ENCODE measurements around the gene MGARP.

MGARP gene

DNA sequence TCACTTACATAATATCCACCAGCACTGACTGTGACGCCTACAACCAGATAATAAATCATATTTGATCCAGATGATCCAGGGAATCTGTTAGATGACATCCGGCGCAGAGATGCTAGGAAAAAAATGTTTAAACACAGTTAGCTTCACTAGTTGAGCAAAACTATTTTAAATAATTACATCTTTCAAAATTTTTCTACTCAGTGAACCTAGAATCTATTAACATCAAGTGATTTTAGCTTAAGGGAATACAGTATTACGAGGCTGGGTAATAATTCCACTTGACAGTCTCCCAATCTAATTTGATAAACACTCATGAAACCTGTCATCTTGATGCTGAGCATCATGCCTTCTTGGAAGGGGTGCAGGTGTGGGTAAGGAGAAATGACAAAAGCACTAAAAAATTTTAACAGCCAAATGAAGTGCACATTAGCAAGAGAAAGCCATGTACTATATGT, 4.7 kb downstream of the MGARP start:
- TF ChIP-seq ZBTB7A (IDR thresholded peaks at IDR 0.05; ENCODE audit: low read depth) = no peak
- TF ChIP-seq, protein P1, sequence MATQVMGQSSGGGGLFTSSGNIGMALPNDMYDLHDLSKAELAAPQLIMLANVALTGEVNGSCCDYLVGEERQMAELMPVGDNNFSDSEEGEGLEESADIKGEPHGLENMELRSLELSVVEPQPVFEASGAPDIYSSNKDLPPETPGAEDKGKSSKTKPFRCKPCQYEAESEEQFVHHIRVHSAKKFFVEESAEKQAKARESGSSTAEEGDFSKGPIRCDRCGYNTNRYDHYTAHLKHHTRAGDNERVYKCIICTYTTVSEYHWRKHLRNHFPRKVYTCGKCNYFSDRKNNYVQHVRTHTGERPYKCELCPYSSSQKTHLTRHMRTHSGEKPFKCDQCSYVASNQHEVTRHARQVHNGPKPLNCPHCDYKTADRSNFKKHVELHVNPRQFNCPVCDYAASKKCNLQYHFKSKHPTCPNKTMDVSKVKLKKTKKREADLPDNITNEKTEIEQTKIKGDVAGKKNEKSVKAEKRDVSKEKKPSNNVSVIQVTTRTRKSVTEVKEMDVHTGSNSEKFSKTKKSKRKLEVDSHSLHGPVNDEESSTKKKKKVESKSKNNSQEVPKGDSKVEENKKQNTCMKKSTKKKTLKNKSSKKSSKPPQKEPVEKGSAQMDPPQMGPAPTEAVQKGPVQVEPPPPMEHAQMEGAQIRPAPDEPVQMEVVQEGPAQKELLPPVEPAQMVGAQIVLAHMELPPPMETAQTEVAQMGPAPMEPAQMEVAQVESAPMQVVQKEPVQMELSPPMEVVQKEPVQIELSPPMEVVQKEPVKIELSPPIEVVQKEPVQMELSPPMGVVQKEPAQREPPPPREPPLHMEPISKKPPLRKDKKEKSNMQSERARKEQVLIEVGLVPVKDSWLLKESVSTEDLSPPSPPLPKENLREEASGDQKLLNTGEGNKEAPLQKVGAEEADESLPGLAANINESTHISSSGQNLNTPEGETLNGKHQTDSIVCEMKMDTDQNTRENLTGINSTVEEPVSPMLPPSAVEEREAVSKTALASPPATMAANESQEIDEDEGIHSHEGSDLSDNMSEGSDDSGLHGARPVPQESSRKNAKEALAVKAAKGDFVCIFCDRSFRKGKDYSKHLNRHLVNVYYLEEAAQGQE (IDR thresholded peaks at IDR 0.05; ENCODE audit: low read depth) = no peak
- no peak for TF ChIP-seq NFIC (IDR thresholded peaks at IDR 0.05)
- TF ChIP-seq EGR1 (IDR thresholded peaks at IDR 0.05) = no peak
- TF ChIP-seq RAD21 (IDR thresholded peaks at IDR 0.05; ENCODE audit: low read depth) = no peak
- TF ChIP-seq FOXM1 (IDR thresholded peaks at IDR 0.05; ENCODE audit: borderline replicate concordance, low read depth) = no peak
- no peak for TF ChIP-seq EP300 (IDR thresholded peaks at IDR 0.05; ENCODE audit: borderline replicate concordance)
- TF ChIP-seq TEAD4 (IDR thresholded peaks at IDR 0.05) = no peak
- no peak for TF ChIP-seq CREB1 (IDR thresholded peaks at IDR 0.05; ENCODE audit: low read depth)
- TF ChIP-seq TAF1 (IDR thresholded peaks at IDR 0.05; ENCODE audit: low read depth) = no peak
- TF ChIP-seq, protein P2, sequence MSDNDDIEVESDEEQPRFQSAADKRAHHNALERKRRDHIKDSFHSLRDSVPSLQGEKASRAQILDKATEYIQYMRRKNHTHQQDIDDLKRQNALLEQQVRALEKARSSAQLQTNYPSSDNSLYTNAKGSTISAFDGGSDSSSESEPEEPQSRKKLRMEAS (IDR thresholded peaks at IDR 0.05) = no peak
- TF ChIP-seq CEBPB (IDR thresholded peaks at IDR 0.05) = no peak
- TF ChIP-seq YY1 (IDR thresholded peaks at IDR 0.05; ENCODE audit: low read depth) = no peak
- no peak for TF ChIP-seq TCF12 (IDR thresholded peaks at IDR 0.05; ENCODE audit: low read depth)
- TF ChIP-seq, protein P3, sequence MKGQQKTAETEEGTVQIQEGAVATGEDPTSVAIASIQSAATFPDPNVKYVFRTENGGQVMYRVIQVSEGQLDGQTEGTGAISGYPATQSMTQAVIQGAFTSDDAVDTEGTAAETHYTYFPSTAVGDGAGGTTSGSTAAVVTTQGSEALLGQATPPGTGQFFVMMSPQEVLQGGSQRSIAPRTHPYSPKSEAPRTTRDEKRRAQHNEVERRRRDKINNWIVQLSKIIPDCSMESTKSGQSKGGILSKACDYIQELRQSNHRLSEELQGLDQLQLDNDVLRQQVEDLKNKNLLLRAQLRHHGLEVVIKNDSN (IDR thresholded peaks at IDR 0.05) = no peak

DNA sequence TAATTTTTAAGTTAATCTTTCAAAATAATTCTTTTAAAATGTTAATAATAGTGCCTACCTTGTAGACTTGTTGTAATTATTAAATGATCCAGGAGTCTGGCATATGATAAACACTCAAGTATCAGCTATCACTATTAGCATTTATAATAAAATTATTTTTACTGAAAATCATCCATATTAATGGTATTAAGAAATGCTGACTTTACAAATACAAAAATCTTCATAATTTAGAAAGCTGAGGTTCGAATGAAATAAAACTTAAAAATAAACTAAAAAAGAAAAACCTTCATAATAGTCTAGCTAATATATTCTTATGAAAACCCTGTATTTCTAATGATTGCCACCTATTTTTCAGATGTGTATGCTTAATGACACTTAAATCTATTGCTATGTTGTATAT, 5.2 kb downstream of the MGARP start:
- TF ChIP-seq TEAD4 (IDR thresholded peaks at IDR 0.05) (no peak), NFIC (IDR thresholded peaks at IDR 0.05) (no peak), FOXM1 (IDR thresholded peaks at IDR 0.05; ENCODE audit: borderline replicate concordance, low read depth) (no peak), RAD21 (IDR thresholded peaks at IDR 0.05; ENCODE audit: low read depth) (no peak), ZBTB7A (IDR thresholded peaks at IDR 0.05; ENCODE audit: low read depth) (no peak), TCF12 (IDR thresholded peaks at IDR 0.05; ENCODE audit: low read depth) (no peak), CREB1 (IDR thresholded peaks at IDR 0.05; ENCODE audit: low read depth) (no peak)
- TF ChIP-seq, protein P3 (IDR thresholded peaks at IDR 0.05) = no peak
- TF ChIP-seq, protein P1 (IDR thresholded peaks at IDR 0.05; ENCODE audit: low read depth) = no peak

DNA sequence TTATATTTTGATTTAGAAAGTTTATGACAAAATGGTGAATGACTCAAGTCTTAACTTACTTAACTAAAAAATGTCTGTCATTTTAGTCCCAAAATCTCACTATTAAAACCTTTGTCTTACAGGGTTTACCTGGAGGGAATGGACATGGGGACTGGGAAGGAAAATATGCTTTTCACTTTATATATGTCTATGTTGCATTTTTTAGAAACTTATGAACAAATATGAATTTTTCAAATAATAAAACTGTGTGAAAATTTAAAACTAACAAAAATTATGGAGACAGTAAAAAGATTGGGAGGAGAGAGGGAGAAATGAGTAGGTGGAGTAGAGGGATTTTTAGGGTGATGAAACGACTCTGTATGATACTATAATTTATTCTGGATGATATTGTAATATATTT, 6.2 kb downstream of the MGARP start:
- TF ChIP-seq EGR1 (IDR thresholded peaks at IDR 0.05) (no peak), EP300 (IDR thresholded peaks at IDR 0.05; ENCODE audit: borderline replicate concordance) (no peak), NFIC (IDR thresholded peaks at IDR 0.05) (no peak), FOXM1 (IDR thresholded peaks at IDR 0.05; ENCODE audit: borderline replicate concordance, low read depth) (no peak), TAF1 (IDR thresholded peaks at IDR 0.05; ENCODE audit: low read depth) (no peak), TCF12 (IDR thresholded peaks at IDR 0.05; ENCODE audit: low read depth) (no peak), TEAD4 (IDR thresholded peaks at IDR 0.05) (no peak)
- TF ChIP-seq, protein P3 (IDR thresholded peaks at IDR 0.05) = no peak
- TF ChIP-seq, protein P2 (IDR thresholded peaks at IDR 0.05) = no peak

DNA sequence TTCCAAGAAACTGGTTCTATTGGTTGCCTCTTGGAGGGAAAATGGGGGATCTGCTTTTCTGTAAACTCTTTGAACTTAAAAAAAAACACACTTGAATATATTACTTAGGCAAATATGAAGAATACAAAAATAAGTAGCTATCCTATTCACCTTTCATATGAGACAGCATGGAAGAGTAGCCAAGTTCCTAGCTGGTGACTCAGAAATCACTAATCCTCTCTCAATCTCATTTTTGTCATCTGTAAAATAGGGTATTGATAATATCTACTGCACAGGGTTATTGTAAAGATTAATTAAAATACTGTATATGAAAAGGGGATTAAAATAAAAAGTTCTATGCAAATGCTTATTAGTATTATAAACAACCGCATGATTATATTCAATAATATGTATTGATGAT, 12.7 kb downstream of the MGARP start:
- TF ChIP-seq TEAD4 (IDR thresholded peaks at IDR 0.05) (no peak), CEBPB (IDR thresholded peaks at IDR 0.05) (no peak)

DNA sequence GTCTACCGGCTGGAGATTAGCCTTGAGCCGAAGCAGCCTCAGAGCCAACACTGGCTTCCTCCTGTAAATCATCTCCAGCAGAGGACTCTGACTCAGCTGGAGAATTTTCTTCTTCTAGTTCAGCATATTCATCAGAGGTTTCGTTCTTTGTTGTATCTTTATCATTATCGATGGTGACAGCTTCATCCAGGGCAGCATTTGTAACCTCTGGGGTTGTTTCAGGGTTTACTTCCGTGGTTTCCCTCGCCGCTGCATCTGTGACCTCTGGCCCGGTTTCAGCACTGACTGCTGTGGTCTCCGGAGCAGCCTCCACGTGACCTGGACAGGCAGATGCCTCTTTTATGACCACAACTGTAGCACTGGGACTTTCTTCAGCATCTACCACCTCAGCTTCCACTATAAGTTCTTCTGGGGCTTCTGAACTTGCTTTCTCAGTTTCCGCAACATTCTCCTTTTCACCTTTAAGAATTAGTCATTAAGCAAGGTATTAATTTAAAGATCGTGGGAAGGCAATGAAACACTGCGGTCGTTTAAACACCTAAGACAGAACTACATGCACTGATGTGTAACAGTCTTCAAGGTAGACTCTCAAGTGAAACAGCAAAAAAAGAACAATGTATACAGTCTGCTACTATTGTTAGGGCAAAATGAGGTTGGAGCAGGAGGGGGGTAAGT, 13.3 kb downstream of the MGARP start:
- TF ChIP-seq NFIC (IDR thresholded peaks at IDR 0.05) (no peak), TEAD4 (IDR thresholded peaks at IDR 0.05) (no peak), EP300 (IDR thresholded peaks at IDR 0.05; ENCODE audit: borderline replicate concordance) (no peak), FOXM1 (IDR thresholded peaks at IDR 0.05; ENCODE audit: borderline replicate concordance, low read depth) (no peak), TCF12 (IDR thresholded peaks at IDR 0.05; ENCODE audit: low read depth) (no peak), ZBTB7A (IDR thresholded peaks at IDR 0.05; ENCODE audit: low read depth) (no peak), YY1 (IDR thresholded peaks at IDR 0.05; ENCODE audit: low read depth) (no peak), CREB1 (IDR thresholded peaks at IDR 0.05; ENCODE audit: low read depth) (no peak)
- TF ChIP-seq, protein P1 (IDR thresholded peaks at IDR 0.05; ENCODE audit: low read depth) = no peak

Measured in Ishikawa (cell line).